Neural progenitor cell (in vitro differentiated cells): Measurements from ENCODE around the gene ADAP2. TPM values are rescaled to one million over a fixed set of nuclear protein-coding genes. Genes with fewer than 3 reads are reported as not detected.

Source experiments
- DNase-seq: peaks from one replicate; pipeline ENCODE4 v3.0.0-alpha.2; 2016; ENCODE audit warnings: low spot score
- H2AFZ ChIP-seq: fragments of 200-600 bp; sonication (generic); replicated peaks from 2 replicates; pipeline ENCODE4 v1.6.1; 2016; ENCODE audit warnings: antibody characterized with exemption
- H3F3A ChIP-seq: fragments of 200-600 bp; sonication (generic); 2 replicates; pipeline ENCODE4 v1.6.1; 2016; ENCODE audit warnings: antibody characterized with exemption, low read depth
- H3K27ac ChIP-seq: fragments of 200-600 bp; sonication (generic); 2 replicates; pipeline ENCODE4 v1.5.1; 2016; ENCODE audit warnings: mild to moderate bottlenecking
- H3K27me3 ChIP-seq: fragments of 200-600 bp; sonication (generic); 2 replicates; pipeline ENCODE4 v1.6.1; 2016; ENCODE audit warnings: mild to moderate bottlenecking, moderate library complexity
- H3K36me3 ChIP-seq: fragments of 200-600 bp; sonication (generic); 2 replicates; pipeline ENCODE4 v1.5.1; 2016
- H3K4me1 ChIP-seq: fragments of 200-600 bp; sonication (generic); 2 replicates; pipeline ENCODE4 v1.6.1; 2016; ENCODE audit warnings: mixed run types
- H3K4me2 ChIP-seq: fragments of 200-600 bp; sonication (generic); 2 replicates; pipeline ENCODE4 v1.6.1; 2016
- H3K4me3 ChIP-seq: fragments of 200-600 bp; sonication (generic); 2 replicates; pipeline ENCODE4 v1.5.1; 2016
- H3K79me2 ChIP-seq: fragments of 200-600 bp; sonication (generic); 2 replicates; pipeline ENCODE4 v1.6.1; 2016; ENCODE audit warnings: low read depth
- H3K9ac ChIP-seq: fragments of 200-600 bp; sonication (generic); 2 replicates; pipeline ENCODE4 v1.6.1; 2016
- H3K9me3 ChIP-seq: fragments of 200-600 bp; sonication (generic); 2 replicates; pipeline ENCODE4 v1.5.1; 2016; ENCODE audit warnings: low read depth
- H4K20me1 ChIP-seq: fragments of 200-600 bp; sonication (generic); 2 replicates; pipeline ENCODE4 v1.6.1; 2016; ENCODE audit warnings: low read depth
- H3K27ac Mint-ChIP-seq: 3 replicates; pipeline ENCODE4 v1.8.0; 2021; ENCODE audit warnings: mixed read lengths
- H3K27me3 Mint-ChIP-seq: 2 replicates; pipeline ENCODE4 v1.8.0; 2022; ENCODE audit warnings: low read depth, mild to moderate bottlenecking, inconsistent platforms, moderate library complexity, mixed read lengths; ENCODE audit not compliant: insufficient read depth
- H3K36me3 Mint-ChIP-seq: 3 replicates; pipeline ENCODE4 v1.8.0; 2021; ENCODE audit warnings: mixed read lengths
- H3K4me1 Mint-ChIP-seq: 3 replicates; pipeline ENCODE4 v1.8.0; 2021; ENCODE audit warnings: mixed read lengths
- H3K4me3 Mint-ChIP-seq: 3 replicates; pipeline ENCODE4 v1.8.0; 2021; ENCODE audit warnings: mild to moderate bottlenecking, moderate library complexity, mixed read lengths
- H3K9me3 Mint-ChIP-seq: 3 replicates; pipeline ENCODE4 v1.8.0; 2020; ENCODE audit warnings: mixed read lengths
- CTCF ChIP-seq: fragments of 200-600 bp; sonication (generic); IDR thresholded peaks from 2 replicates; pipeline ENCODE4 v1.5.1; 2017; ENCODE audit warnings: antibody characterized with exemption, mild to moderate bottlenecking
- EZH2 ChIP-seq: fragments of 200-600 bp; sonication (generic); IDR thresholded peaks from 2 replicates; pipeline ENCODE4 v1.6.1; 2017; ENCODE audit warnings: antibody characterized with exemption, mild to moderate bottlenecking, moderate library complexity
- EZH2phosphoT487 ChIP-seq: fragments of 200-600 bp; sonication (generic); IDR thresholded peaks from 2 replicates; pipeline ENCODE4 v1.6.1; 2017; ENCODE audit warnings: antibody characterized with exemption
- total RNA-seq: library from RNA; depleted of rRNA; stranded (reverse); fragments of >200 nt; gene quantifications from 2 replicates; pipeline ENCODE4 v1.2.3, GENCODE V29; 2015; ENCODE audit warnings: low replicate concordance

The ADAP2 gene
- total RNA-seq, 1 donor from 2014 or later = 0.99 TPM

GRCh38 chr17:30956764-30957374 is 35.1 kb downstream of the ADAP2 start:
- Histone ChIP-seq H2AFZ (peak overlapping the region; percentile 78), H3K27ac (no peak overlapping the region), H4K20me1 (no peaks in the 10 kb centered on the region), H3K9ac (no peak overlapping the region), H3K36me3 (no peaks in the 10 kb centered on the region), H3F3A (no peaks in the 10 kb centered on the region), H3K4me3 (no peak overlapping the region), H3K9me3 (no peaks in the 10 kb centered on the region), H3K4me1 (peaks cover 11% of the 10 kb centered on the region), H3K4me2 (peak overlapping the region; percentile 7), H3K79me2 (no peaks in the 10 kb centered on the region), H3K27me3 (no peaks in the 10 kb centered on the region)
- DNase-seq = peak; percentile 13
- Mint-ChIP-seq H3K9me3 (no peaks in the 10 kb centered on the region), H3K27me3 (no peaks in the 10 kb centered on the region), H3K4me3 (no peak overlapping the region), H3K36me3 (no peaks in the 10 kb centered on the region), H3K4me1 (peaks cover 22% of the 10 kb centered on the region), H3K27ac (peak overlapping the region; percentile 94)
- TF ChIP-seq CTCF (no peak), EZH2 (no peak), EZH2phosphoT487 (no peak)

- TF ChIP-seq EZH2phosphoT487 (no peak), EZH2 (no peak), CTCF (no peak)
- no peaks in the 10 kb centered on the region for H3K27me3 Mint-ChIP-seq
- Histone ChIP-seq H3K4me1 (peaks cover 11% of the 10 kb centered on the region), H3K27ac (no peak overlapping the region), H3K9ac (no peak overlapping the region), H3K36me3 (no peaks in the 10 kb centered on the region), H3K27me3 (no peaks in the 10 kb centered on the region), H3K4me3 (no peak overlapping the region), H3K9me3 (no peaks in the 10 kb centered on the region), H2AFZ (peak overlapping the region; percentile 78), H3K4me2 (no peak overlapping the region), H4K20me1 (no peaks in the 10 kb centered on the region), H3K79me2 (no peaks in the 10 kb centered on the region), H3F3A (no peaks in the 10 kb centered on the region)
- no peak for DNase-seq
- H3K4me1 Mint-ChIP-seq = peaks cover 22% of the 10 kb centered on the region
- no peak overlapping the region for H3K4me3 Mint-ChIP-seq
- H3K27ac Mint-ChIP-seq = no peak overlapping the region
- no peaks in the 10 kb centered on the region for H3K9me3 Mint-ChIP-seq
- no peaks in the 10 kb centered on the region for H3K36me3 Mint-ChIP-seq
Measured at GRCh38 chr17:30957741-30958140, 36.0 kb downstream of the ADAP2 start.

DNA sequence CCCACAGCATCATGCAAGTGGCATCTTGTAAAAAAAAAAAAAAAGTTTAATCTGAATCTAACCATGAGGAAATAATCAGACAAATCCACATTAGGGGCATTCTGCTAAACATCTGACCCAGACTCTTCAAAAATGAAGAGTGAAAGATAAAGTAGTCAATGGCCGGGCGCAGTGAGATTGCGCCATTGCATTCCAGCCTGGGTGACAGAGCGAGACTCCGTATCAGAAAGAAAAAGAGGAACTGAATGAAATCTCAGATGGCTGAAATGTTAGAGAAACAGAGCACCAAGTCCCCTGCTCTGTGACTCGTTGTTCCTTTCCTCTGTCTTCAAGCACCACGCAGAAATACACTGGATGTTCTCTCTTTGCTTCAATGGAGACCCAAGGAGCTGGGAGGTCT is 36.4 kb downstream of the ADAP2 start:
- H3F3A ChIP-seq = no peaks in the 10 kb centered on the region
- DNase-seq = no peak
- Mint-ChIP-seq H3K36me3 (no peaks in the 10 kb centered on the region), H3K27me3 (no peaks in the 10 kb centered on the region), H3K4me1 (peaks cover 22% of the 10 kb centered on the region), H3K4me3 (no peak overlapping the region), H3K9me3 (no peaks in the 10 kb centered on the region), H3K27ac (no peak overlapping the region)
- H3K79me2 ChIP-seq = no peaks in the 10 kb centered on the region
- H3K36me3 ChIP-seq = no peaks in the 10 kb centered on the region
- no peak overlapping the region for H2AFZ ChIP-seq
- H3K27me3 ChIP-seq = no peaks in the 10 kb centered on the region
- H3K9ac ChIP-seq = no peak overlapping the region
- H3K4me1 ChIP-seq = peaks cover 11% of the 10 kb centered on the region
- H3K4me2 ChIP-seq = no peak overlapping the region
- H4K20me1 ChIP-seq = no peaks in the 10 kb centered on the region
- no peak overlapping the region for H3K4me3 ChIP-seq
- no peaks in the 10 kb centered on the region for H3K9me3 ChIP-seq
- TF ChIP-seq EZH2phosphoT487 (no peak), EZH2 (no peak), CTCF (no peak)
- no peak overlapping the region for H3K27ac ChIP-seq
